Activated naive CD8-positive, alpha-beta T cell (primary cell): Measurements from ENCODE around the gene CPA5.
"Not testable (repeated sequence)": the region's sequence is repeated elsewhere in the genome, so short reads cannot be mapped to it uniquely, and the experiment has no call there.

Experiments
- H3K27ac Mint-ChIP-seq: one replicate; pipeline ENCODE4 v1.8.0; 2021; ENCODE audit warnings: mixed read lengths
- H3K27me3 Mint-ChIP-seq: one replicate; pipeline ENCODE4 v1.8.0; 2021; ENCODE audit warnings: mixed read lengths
- H3K36me3 Mint-ChIP-seq: one replicate; pipeline ENCODE4 v1.8.0; 2021; ENCODE audit warnings: mixed read lengths
- H3K4me1 Mint-ChIP-seq: one replicate; pipeline ENCODE4 v1.8.0; 2021; ENCODE audit warnings: low read depth, mixed read lengths
- H3K4me3 Mint-ChIP-seq: one replicate; pipeline ENCODE4 v1.8.0; 2021; ENCODE audit warnings: mild to moderate bottlenecking, mixed read lengths
- H3K9me3 Mint-ChIP-seq: one replicate; pipeline ENCODE4 v1.8.0; 2021; ENCODE audit warnings: low read depth, mixed read lengths

Gene CPA5

DNA sequence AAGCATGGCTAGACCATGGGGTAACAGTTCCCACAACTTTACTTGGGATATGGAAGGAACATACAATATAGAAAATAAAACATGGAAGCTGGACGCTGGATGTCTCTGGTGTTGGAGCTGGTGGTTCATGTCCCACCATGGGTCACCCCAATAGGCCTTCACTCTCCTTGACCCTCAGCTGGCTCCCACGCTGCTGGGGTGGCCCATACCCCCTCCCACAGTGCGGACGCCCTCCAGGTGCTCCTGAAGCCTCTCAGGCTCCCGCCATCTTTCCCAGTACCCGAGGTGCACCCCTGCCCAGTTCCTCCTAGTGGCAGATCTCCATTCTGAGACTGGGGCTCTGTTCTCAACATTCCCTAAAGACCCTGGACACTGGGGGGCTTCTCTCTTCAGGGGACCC is 29.9 kb downstream of the CPA5 start:
- no peaks in the 10 kb centered on the region for H3K9me3 Mint-ChIP-seq
- peaks cover 8% of the 10 kb centered on the region for H3K4me1 Mint-ChIP-seq
- H3K27ac Mint-ChIP-seq, result no peak overlapping the region
- H3K36me3 Mint-ChIP-seq, result peaks cover 5% of the 10 kb centered on the region
- no peak overlapping the region for H3K4me3 Mint-ChIP-seq
- no peaks in the 10 kb centered on the region for H3K27me3 Mint-ChIP-seq

DNA sequence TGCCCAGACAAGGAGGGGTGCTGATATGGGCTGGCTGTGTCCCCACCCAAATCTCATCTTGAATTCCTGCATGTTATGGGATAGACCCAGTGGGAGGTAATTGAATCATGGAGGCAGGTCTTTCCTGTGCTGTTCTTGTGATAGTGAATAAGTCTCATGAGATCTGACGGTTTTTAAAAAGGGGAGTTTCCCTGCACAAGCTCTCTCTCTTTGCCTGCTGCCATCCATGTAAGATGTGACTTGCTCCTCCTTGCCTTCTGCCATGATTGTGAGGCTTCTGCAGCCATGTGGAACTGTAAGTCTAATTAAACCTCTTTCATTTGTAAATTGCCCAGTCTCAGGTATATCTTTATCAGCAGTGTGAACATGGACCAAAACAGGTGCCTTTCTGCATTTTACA is 31.8 kb downstream of the CPA5 start:
- H3K4me3 Mint-ChIP-seq, H3K36me3 Mint-ChIP-seq, H3K27me3 Mint-ChIP-seq, H3K9me3 Mint-ChIP-seq, H3K4me1 Mint-ChIP-seq, H3K27ac Mint-ChIP-seq: not testable (repeated sequence)

- Mint-ChIP-seq H3K9me3 (no peaks in the 10 kb centered on the region), H3K27ac (no peak overlapping the region), H3K36me3 (peaks cover 5% of the 10 kb centered on the region), H3K4me3 (no peak overlapping the region), H3K4me1 (no peaks in the 10 kb centered on the region), H3K27me3 (no peaks in the 10 kb centered on the region)
These were observed 32.6 kb downstream of the CPA5 start for GRCh38 chr7:130377178-130377577.

- Mint-ChIP-seq H3K9me3 (no peaks in the 10 kb centered on the region), H3K27ac (no peak overlapping the region), H3K36me3 (peaks cover 5% of the 10 kb centered on the region), H3K4me1 (no peaks in the 10 kb centered on the region), H3K27me3 (no peaks in the 10 kb centered on the region), H3K4me3 (no peak overlapping the region)
These were observed 34.4 kb downstream of the CPA5 start for GRCh38 chr7:130379019-130379418.

DNA sequence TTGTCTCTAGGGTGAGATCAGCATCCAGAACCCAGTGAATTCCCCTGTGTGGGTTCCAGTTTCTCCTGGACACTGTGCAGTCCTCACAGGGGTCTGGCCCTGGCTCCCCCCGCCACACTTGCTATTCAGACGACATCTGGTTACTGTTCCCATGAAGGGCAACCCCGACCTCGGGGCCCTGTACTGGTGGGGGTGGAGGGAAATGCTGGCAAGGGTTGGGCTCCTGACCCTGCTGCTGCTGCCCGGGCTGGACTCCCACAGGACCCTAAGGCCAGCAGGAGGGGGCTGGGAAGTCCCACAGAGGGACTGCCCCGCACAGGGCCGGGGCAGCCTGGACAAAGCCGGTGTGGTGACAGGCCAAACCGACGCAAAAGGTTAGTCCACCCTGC is 34.9 kb downstream of the CPA5 start:
- no peaks in the 10 kb centered on the region for H3K27me3 Mint-ChIP-seq
- peaks cover 5% of the 10 kb centered on the region for H3K36me3 Mint-ChIP-seq
- no peak overlapping the region for H3K27ac Mint-ChIP-seq

GRCh38 chr7:130379921-130380860 is 35.6 kb downstream of the CPA5 start, which contains the start of gene CPA1:
TSS of gene CPA1 (plus strand) at chr7:130380494. CDS start at chr7:130380521, 27 bp downstream.
- Mint-ChIP-seq H3K4me3 (no peak within 1 kb of the TSS), H3K4me1 (no peaks in the 10 kb centered on the region), H3K36me3 (peaks cover 5% of the 10 kb centered on the region), H3K27me3 (no peaks in the 10 kb centered on the region), H3K27ac (no peak within 1 kb of the TSS), H3K9me3 (no peaks in the 10 kb centered on the region)

More for the DNA sequence above, 34.9 kb downstream of the CPA5 start:
- H3K9me3 Mint-ChIP-seq, result no peaks in the 10 kb centered on the region
- H3K4me3 Mint-ChIP-seq, result no peak overlapping the region
- no peaks in the 10 kb centered on the region for H3K4me1 Mint-ChIP-seq

DNA sequence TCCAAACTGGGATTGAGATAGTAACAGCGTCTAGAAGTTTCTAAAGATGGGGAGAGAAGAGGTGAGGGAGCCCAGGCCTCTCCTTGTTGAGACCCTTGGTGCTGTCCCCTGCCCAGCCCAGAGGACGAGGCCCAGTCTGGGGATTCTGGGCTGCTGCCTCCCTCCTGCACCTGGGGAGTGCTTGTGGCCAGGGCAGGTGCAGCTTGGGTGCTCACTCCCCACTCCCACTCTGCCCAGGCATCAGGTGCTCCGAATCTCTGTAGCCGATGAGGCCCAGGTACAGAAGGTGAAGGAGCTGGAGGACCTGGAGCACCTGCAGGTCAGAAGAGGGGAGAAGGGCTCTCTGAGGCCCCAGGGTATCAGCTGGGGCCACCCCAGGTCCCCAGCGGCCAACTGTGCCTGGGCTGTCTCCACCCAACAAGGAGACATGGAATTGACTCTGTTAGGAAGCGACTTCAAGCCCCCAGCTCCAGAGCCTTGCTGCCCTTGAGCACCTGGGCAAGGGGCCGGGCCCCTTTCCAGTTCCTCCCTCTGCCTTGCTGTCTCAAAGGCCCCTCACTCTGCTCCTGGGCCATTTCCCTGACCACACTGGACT is 36.3 kb downstream of the CPA5 start:
- no peaks in the 10 kb centered on the region for H3K9me3 Mint-ChIP-seq
- H3K36me3 Mint-ChIP-seq, result peaks cover 5% of the 10 kb centered on the region
- no peaks in the 10 kb centered on the region for H3K4me1 Mint-ChIP-seq
- H3K27ac Mint-ChIP-seq, result no peak overlapping the region
- H3K27me3 Mint-ChIP-seq, result no peaks in the 10 kb centered on the region
- no peak overlapping the region for H3K4me3 Mint-ChIP-seq

- no peak overlapping the region for H3K4me3 Mint-ChIP-seq
- H3K27me3 Mint-ChIP-seq, result no peaks in the 10 kb centered on the region
- no peaks in the 10 kb centered on the region for H3K4me1 Mint-ChIP-seq
- peaks cover 3% of the 10 kb centered on the region for H3K36me3 Mint-ChIP-seq
- no peak overlapping the region for H3K27ac Mint-ChIP-seq
- no peaks in the 10 kb centered on the region for H3K9me3 Mint-ChIP-seq
These were observed 37.1 kb downstream of the CPA5 start for GRCh38 chr7:130381468-130382312.

- Mint-ChIP-seq H3K4me3 (no peak overlapping the region), H3K9me3 (no peaks in the 10 kb centered on the region), H3K27ac (no peak overlapping the region), H3K27me3 (no peaks in the 10 kb centered on the region), H3K4me1 (no peaks in the 10 kb centered on the region), H3K36me3 (peaks cover 2% of the 10 kb centered on the region)
These were observed 38.8 kb downstream of the CPA5 start for GRCh38 chr7:130383187-130383980.

DNA sequence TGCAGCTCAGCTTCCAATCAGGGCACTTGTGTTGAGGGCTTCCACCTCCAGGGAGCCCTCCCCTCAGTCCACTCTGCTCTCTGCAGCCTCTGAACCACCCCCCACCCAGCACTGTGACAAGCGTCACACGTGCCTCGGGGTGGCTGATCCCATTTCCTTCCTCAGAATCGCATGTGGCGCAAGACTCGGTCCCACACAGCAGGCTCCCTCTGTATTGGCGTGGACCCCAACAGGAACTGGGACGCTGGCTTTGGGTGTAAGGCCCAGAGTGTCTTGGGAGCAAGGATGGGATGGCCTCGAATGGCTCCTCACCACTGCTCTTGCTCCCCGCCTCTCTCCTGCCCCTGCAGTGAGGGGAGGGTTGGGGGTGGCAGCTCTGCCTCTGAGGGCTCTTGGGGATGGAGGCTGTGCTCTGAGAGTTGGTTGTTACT is 39.8 kb downstream of the CPA5 start:
- Mint-ChIP-seq H3K9me3 (no peaks in the 10 kb centered on the region), H3K27me3 (no peaks in the 10 kb centered on the region), H3K36me3 (peaks cover 2% of the 10 kb centered on the region), H3K27ac (no peak overlapping the region), H3K4me3 (no peak overlapping the region), H3K4me1 (no peaks in the 10 kb centered on the region)

- Mint-ChIP-seq H3K4me3 (no peak overlapping the region), H3K9me3 (no peaks in the 10 kb centered on the region), H3K36me3 (peaks cover 2% of the 10 kb centered on the region), H3K27ac (no peak overlapping the region), H3K27me3 (no peaks in the 10 kb centered on the region), H3K4me1 (no peaks in the 10 kb centered on the region)
These were observed 40.4 kb downstream of the CPA5 start for GRCh38 chr7:130384841-130385599.

DNA sequence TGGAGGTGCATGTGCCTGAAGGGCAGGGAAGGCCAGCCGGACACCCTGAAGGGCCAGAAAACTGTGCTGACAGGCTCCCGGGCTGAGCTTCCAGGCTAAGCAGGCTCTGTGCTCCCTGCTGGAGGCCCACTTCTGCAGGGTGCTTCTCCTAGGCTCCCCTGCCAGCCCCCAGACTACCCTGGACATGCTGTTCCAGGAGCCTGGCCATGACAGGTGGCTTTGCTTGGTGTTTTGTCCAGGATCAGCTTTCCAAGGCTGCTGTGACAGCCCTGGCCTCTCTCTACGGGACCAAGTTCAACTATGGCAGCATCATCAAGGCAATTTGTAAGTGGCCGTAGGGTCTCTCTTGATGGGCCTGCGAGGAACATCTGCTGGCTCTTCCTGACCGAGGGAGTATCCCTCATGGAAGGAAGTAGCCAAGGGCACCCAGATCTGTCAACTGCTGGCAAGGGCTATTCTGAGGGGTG is 41.0 kb downstream of the CPA5 start:
- H3K9me3 Mint-ChIP-seq, result no peaks in the 10 kb centered on the region
- no peaks in the 10 kb centered on the region for H3K4me1 Mint-ChIP-seq
- no peak overlapping the region for H3K4me3 Mint-ChIP-seq
- no peak overlapping the region for H3K27ac Mint-ChIP-seq
- H3K36me3 Mint-ChIP-seq, result peaks cover 2% of the 10 kb centered on the region
- no peaks in the 10 kb centered on the region for H3K27me3 Mint-ChIP-seq

GRCh38 chr7:130386876-130387275 is 42.3 kb downstream of the CPA5 start:
- Mint-ChIP-seq H3K36me3 (peaks cover 2% of the 10 kb centered on the region), H3K27me3 (no peaks in the 10 kb centered on the region), H3K4me3 (no peak overlapping the region), H3K4me1 (peaks cover under 1% of the 10 kb centered on the region), H3K9me3 (no peaks in the 10 kb centered on the region), H3K27ac (no peak overlapping the region)

DNA sequence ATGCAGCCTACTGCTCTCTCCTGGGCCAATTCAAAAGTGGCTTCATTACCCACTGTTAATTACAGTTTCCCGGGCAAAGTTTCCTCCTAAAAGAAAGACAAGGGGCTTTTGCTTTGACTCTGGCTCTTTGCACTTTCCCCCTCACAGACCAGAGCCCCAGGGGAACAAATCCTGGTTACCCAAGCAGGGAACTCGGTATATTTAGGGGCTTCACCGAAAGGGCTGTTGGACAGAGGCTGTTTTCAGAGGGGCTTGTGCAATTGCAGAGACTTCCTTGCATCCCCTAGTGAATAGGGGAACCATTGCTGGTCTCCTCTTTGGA is 42.7 kb downstream of the CPA5 start:
- no peaks in the 10 kb centered on the region for H3K27me3 Mint-ChIP-seq
- peaks cover 2% of the 10 kb centered on the region for H3K4me1 Mint-ChIP-seq
- no peak overlapping the region for H3K4me3 Mint-ChIP-seq
- H3K27ac Mint-ChIP-seq, result no peak overlapping the region
- H3K36me3 Mint-ChIP-seq, result peaks cover 2% of the 10 kb centered on the region
- H3K9me3 Mint-ChIP-seq, result no peaks in the 10 kb centered on the region
